OCI-LY3 (cell line): ENCODE data around the gene SDK2.

Experiments
- H2AFZ ChIP-seq: fragments of 200-600, 300-600 bp; shearing (Covaris generic); 2 replicates; pipeline ENCODE4 v1.6.0; 2014; ENCODE audit warnings: antibody characterized with exemption, low read depth, low read length
- H3K27ac ChIP-seq: fragments of 200-600, 300-600 bp; sonication (generic); 2 replicates; pipeline ENCODE4 v1.5.1; 2014; ENCODE audit warnings: mild to moderate bottlenecking, low read length, moderate library complexity, mixed read lengths
- H3K27me3 ChIP-seq: fragments of 200-600, 300-600 bp; sonication (generic); 2 replicates; pipeline ENCODE4 v1.6.1; 2014; ENCODE audit warnings: low read depth, low read length, mixed read lengths
- H3K36me3 ChIP-seq: fragments of 200-600, 300-600 bp; sonication (generic); replicated peaks from 2 replicates; pipeline ENCODE3; 2014; ENCODE audit warnings: low read depth, low read length, mixed read lengths
- H3K4me1 ChIP-seq: fragments of 300-600, 200-600 bp; sonication (generic); 2 replicates; pipeline ENCODE4 v1.6.1; 2014; ENCODE audit warnings: low read length, mixed read lengths
- H3K4me2 ChIP-seq: fragments of 200-600, 300-600 bp; sonication (generic); 2 replicates; pipeline ENCODE4 v1.6.1; 2014; ENCODE audit warnings: low read length, mixed read lengths
- H3K4me3 ChIP-seq: fragments of 300-600, 200-600 bp; sonication (generic); 2 replicates; pipeline ENCODE4 v1.5.1; 2014; ENCODE audit warnings: antibody characterized with exemption, mild to moderate bottlenecking, low read length, moderate library complexity
- H3K79me2 ChIP-seq: fragments of 300-600, 200-600 bp; shearing (Covaris generic); 2 replicates; pipeline ENCODE4 v1.6.1; 2014; ENCODE audit warnings: mild to moderate bottlenecking, low read length, mixed read lengths
- H3K9ac ChIP-seq: fragments of 300-600, 200-600 bp; shearing (Covaris generic); 2 replicates; pipeline ENCODE4 v1.6.0; 2014; ENCODE audit warnings: mild to moderate bottlenecking, low read length, moderate library complexity
- H3K9me3 ChIP-seq: fragments of 200-600, 300-600 bp; shearing (Covaris generic); 2 replicates; pipeline ENCODE4 v1.6.1; 2014; ENCODE audit warnings: low read length, mixed read lengths; ENCODE audit not compliant: insufficient read depth
- H4K20me1 ChIP-seq: fragments of 200-600, 300-600 bp; sonication (generic); 2 replicates; pipeline ENCODE4 v1.6.1; 2016; ENCODE audit warnings: low read length, mixed read lengths; ENCODE audit not compliant: insufficient read depth
- CTCF ChIP-seq: fragments of 200-600, 300-600 bp; sonication (generic); IDR thresholded peaks from 2 replicates; pipeline ENCODE4 v1.5.1; 2014; ENCODE audit warnings: antibody characterized with exemption, low read length, low read depth
- EZH2phosphoT487 ChIP-seq: fragments of 200-600 bp; shearing (Covaris generic); IDR thresholded peaks from 2 replicates; pipeline ENCODE4 v1.6.1; 2018; ENCODE audit warnings: antibody characterized with exemption, mixed run types, low read depth

SDK2 gene, protein sequence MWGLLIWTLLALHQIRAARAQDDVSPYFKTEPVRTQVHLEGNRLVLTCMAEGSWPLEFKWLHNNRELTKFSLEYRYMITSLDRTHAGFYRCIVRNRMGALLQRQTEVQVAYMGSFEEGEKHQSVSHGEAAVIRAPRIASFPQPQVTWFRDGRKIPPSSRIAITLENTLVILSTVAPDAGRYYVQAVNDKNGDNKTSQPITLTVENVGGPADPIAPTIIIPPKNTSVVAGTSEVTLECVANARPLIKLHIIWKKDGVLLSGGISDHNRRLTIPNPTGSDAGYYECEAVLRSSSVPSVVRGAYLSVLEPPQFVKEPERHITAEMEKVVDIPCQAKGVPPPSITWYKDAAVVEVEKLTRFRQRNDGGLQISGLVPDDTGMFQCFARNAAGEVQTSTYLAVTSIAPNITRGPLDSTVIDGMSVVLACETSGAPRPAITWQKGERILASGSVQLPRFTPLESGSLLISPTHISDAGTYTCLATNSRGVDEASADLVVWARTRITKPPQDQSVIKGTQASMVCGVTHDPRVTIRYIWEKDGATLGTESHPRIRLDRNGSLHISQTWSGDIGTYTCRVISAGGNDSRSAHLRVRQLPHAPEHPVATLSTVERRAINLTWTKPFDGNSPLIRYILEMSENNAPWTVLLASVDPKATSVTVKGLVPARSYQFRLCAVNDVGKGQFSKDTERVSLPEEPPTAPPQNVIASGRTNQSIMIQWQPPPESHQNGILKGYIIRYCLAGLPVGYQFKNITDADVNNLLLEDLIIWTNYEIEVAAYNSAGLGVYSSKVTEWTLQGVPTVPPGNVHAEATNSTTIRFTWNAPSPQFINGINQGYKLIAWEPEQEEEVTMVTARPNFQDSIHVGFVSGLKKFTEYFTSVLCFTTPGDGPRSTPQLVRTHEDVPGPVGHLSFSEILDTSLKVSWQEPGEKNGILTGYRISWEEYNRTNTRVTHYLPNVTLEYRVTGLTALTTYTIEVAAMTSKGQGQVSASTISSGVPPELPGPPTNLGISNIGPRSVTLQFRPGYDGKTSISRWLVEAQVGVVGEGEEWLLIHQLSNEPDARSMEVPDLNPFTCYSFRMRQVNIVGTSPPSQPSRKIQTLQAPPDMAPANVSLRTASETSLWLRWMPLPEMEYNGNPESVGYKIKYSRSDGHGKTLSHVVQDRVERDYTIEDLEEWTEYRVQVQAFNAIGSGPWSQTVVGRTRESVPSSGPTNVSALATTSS (N-terminal part only)

DNA sequence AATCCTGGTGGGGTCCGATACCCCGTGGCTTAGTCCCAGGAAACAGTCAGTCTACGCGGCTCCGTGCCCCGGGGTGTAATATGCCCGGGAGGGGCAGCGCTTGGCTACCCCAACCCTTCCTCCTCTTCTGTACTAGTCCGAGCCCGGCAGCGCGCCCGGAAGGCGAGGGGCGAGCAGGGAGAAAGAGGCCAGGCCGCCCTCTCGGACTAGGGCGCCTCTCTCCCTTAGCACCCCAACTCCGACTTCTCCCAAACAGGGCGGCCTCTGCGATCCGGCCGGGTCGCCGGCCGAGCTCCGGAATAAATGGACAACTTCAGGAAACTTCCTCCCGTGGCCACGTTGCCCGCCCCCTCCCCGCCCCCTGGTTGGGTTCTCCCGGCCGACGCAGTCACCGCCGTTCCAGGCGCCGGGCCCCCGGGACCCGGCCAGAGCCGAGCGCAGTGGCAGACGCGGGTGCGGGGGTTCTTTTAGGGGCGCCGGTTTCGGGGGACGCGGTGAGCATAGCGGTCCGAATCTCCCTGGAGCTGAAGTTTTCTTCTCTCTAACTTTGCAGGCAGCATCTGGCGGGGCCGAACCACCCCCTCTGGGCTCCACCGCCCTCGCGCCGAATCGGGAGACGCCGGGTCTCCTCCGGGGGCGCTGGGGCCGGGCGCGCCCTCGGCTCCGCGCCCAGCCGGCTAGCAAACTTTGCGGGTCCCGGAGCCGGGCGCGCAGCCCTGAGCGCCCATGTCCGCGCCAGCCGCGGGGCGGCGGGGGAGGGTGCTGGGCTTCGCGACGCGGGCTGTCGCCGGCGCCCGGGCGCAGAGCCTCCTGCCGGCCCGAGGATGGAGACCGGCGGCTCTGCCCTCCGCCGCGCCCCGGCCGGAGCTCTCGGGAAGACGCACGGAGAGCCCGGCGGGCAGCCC, at the start of gene SDK2:
Gene SDK2, minus strand, starts transcription at position 301 of the 905 bp plus-strand sequence. CDS start 357 bp downstream, outside the sequence.
- no peak within 1 kb of the TSS for H3K4me2 ChIP-seq
- H3K27me3 ChIP-seq, result no peaks in the 10 kb centered on the region
- no peaks in the 10 kb centered on the region for H3K9me3 ChIP-seq
- no peak within 1 kb of the TSS for H3K4me3 ChIP-seq
- no peak within 1 kb of the TSS for H2AFZ ChIP-seq
- no peaks in the 10 kb centered on the region for H3K79me2 ChIP-seq
- no peaks in the 10 kb centered on the region for H3K4me1 ChIP-seq
- no peak within 1 kb of the TSS for H3K27ac ChIP-seq
- TF ChIP-seq EZH2phosphoT487 (no peak), CTCF (no peak)
- H3K36me3 ChIP-seq, result no peaks in the 10 kb centered on the region
- no peaks in the 10 kb centered on the region for H4K20me1 ChIP-seq
- H3K9ac ChIP-seq, result no peak within 1 kb of the TSS

- Histone ChIP-seq H4K20me1 (no peaks in the 10 kb centered on the region), H3K36me3 (no peaks in the 10 kb centered on the region), H3K9ac (no peak overlapping the region), H3K4me2 (no peak overlapping the region), H3K9me3 (no peaks in the 10 kb centered on the region), H3K79me2 (no peaks in the 10 kb centered on the region), H3K27ac (no peak overlapping the region), H2AFZ (no peak overlapping the region), H3K4me3 (no peak overlapping the region), H3K27me3 (peaks cover 3% of the 10 kb centered on the region; the same call in 1 of the 2 replicates), H3K4me1 (no peaks in the 10 kb centered on the region)
- no peak for TF ChIP-seq EZH2phosphoT487
- TF ChIP-seq CTCF, result no peak
Observed at GRCh38 chr17:73693071-73693470, 48.8 kb upstream of the SDK2 start.

GRCh38 chr17:73691321-73691766, 47.1 kb upstream of the SDK2 start:
- no peak overlapping the region for H3K4me2 ChIP-seq
- no peaks in the 10 kb centered on the region for H4K20me1 ChIP-seq
- H2AFZ ChIP-seq, result no peak overlapping the region
- H3K9me3 ChIP-seq, result no peaks in the 10 kb centered on the region
- no peak overlapping the region for H3K4me3 ChIP-seq
- no peaks in the 10 kb centered on the region for H3K36me3 ChIP-seq
- peaks cover 3% of the 10 kb centered on the region; the same call in 1 of the 2 replicates for H3K27me3 ChIP-seq
- H3K27ac ChIP-seq, result no peak overlapping the region
- H3K4me1 ChIP-seq, result no peaks in the 10 kb centered on the region
- TF ChIP-seq CTCF (no peak), EZH2phosphoT487 (no peak)
- H3K79me2 ChIP-seq, result no peaks in the 10 kb centered on the region
- no peak overlapping the region for H3K9ac ChIP-seq
